HCT116 (cell line): ENCODE results near the gene CACNA1S. TPM values are rescaled to one million over a fixed set of nuclear protein-coding genes. Genes with fewer than 3 reads are reported as not detected.

Experiments
- ATAC-seq: fragments of 200-7000 bp; cut with Tn5 transposase; 2 replicates; pipeline ENCODE4 v1.9.1; 2020; ENCODE audit warnings: mild to moderate bottlenecking, moderate library complexity
- BruUV-seq: library from RNA; stranded (reverse); fragments of 400-500 nt; replicated peaks from 2 replicates; lab custom pipeline; 2021; lab: Mats Ljungman, UMichigan
- CTCF ChIA-PET: fragments of 300-600 bp; sonication (Branson Sonifier 250); formaldehyde crosslinking; loops from one replicate; lab custom pipeline; 2021; ENCODE audit warnings: antibody characterized with exemption; lab: Charles Lee
- POLR2A ChIA-PET: fragments of 300-600, 350-600 bp; sonication (Branson Sonifier 250); formaldehyde crosslinking; loops from one replicate; lab custom pipeline; 2021; ENCODE audit warnings: antibody characterized with exemption; lab: Charles Lee
- RAD21 ChIA-PET, 2 experiments: fragments of 300-600 bp; sonication (Branson Sonifier 250); formaldehyde crosslinking; loops; one replicate each; lab custom pipeline; 2023; ENCODE audit warnings: low total read pairs in 2 of 2; ENCODE audit not compliant: uncharacterized antibody in 2 of 2, unreplicated experiment in 2 of 2, low non-redundant PET in 1 of 2; lab: Charles Lee
- DNase-seq: peaks from one replicate; pipeline ENCODE4 v3.0.0-alpha.2; 2010; ENCODE audit warnings: low read depth, low spot score
- H2AFZ ChIP-seq: fragments of 200-600 bp; shearing (Covaris generic), sonication (generic); 2 replicates; pipeline ENCODE4 v1.6.1; 2017; ENCODE audit warnings: low read depth, mixed run types, mixed read lengths, antibody characterized with exemption, low read length; ENCODE audit not compliant: poor library complexity, severe bottlenecking
- H3K27ac ChIP-seq: 2 replicates; pipeline ENCODE4 v1.5.1; 2012; ENCODE audit warnings: low read depth, low read length
- H3K27me3 ChIP-seq: fragments of 200-600 bp; sonication (generic); 2 replicates; pipeline ENCODE4 v1.6.1; 2016; ENCODE audit warnings: mixed run types, low read length, mixed read lengths; ENCODE audit not compliant: insufficient read depth
- H3K36me3 ChIP-seq, 2 experiments: fragments of 200-500 bp in 1 of 2; fragments of 200-600 bp in 1 of 2; sonication (Bioruptor generic) in 1 of 2; sonication (generic) in 1 of 2; 2 replicates each; pipeline versions ENCODE4 v1.5.1 to v1.6.1; 2014 to 2016; ENCODE audit warnings: low read length in 2 of 2, inconsistent platforms in 1 of 2, mixed read lengths in 1 of 2, mixed run types in 1 of 2; ENCODE audit not compliant: insufficient read depth in 2 of 2, control insufficient read depth in 1 of 2
- H3K4me1 ChIP-seq, 2 experiments: fragments of 200-600 bp in 1 of 2; sonication (generic) in 1 of 2; 2 replicates each; pipeline versions ENCODE4 v1.5.1 to v1.6.1; 2012 to 2017; ENCODE audit warnings: low read length in 2 of 2, inconsistent platforms in 1 of 2, mild to moderate bottlenecking in 1 of 2, mixed read lengths in 1 of 2, mixed run types in 1 of 2, moderate library complexity in 1 of 2; ENCODE audit not compliant: insufficient read depth in 2 of 2, control insufficient read depth in 1 of 2
- H3K4me2 ChIP-seq: fragments of 200-600 bp; sonication (generic); 2 replicates; pipeline ENCODE4 v1.6.1; 2017; ENCODE audit warnings: mixed run types, low read length, mixed read lengths
- H3K4me3 ChIP-seq, 2 experiments: fragments of 200-600 bp in 1 of 2; sonication (generic) in 1 of 2; replicated peaks in 1 of 2; 2 replicates each; pipeline ENCODE4 v1.5.1; 2011 to 2016; ENCODE audit warnings: low read length in 2 of 2, control low read depth in 1 of 2, low read depth in 1 of 2, mild to moderate bottlenecking in 1 of 2, mixed read lengths in 1 of 2, mixed run types in 1 of 2
- H3K79me2 ChIP-seq: fragments of 200-600 bp; sonication (generic); 2 replicates; pipeline ENCODE4 v1.6.1; 2017; ENCODE audit warnings: mild to moderate bottlenecking, mixed run types, low read length, moderate library complexity, mixed read lengths; ENCODE audit not compliant: insufficient read depth
- H3K9ac ChIP-seq: fragments of 200-600 bp; sonication (generic); 2 replicates; pipeline ENCODE4 v1.6.1; 2016; ENCODE audit warnings: low read length, mixed read lengths
- H3K9me2 ChIP-seq: fragments of 200-600 bp; sonication (generic), shearing (Covaris generic); 2 replicates; pipeline ENCODE4 v1.6.1; 2017; ENCODE audit warnings: mixed run types, mild to moderate bottlenecking, moderate library complexity; ENCODE audit not compliant: insufficient read depth
- H3K9me3 ChIP-seq, 2 experiments: fragments of 200-500 bp in 1 of 2; fragments of 200-600 bp in 1 of 2; sonication (Bioruptor generic) in 1 of 2; sonication (generic) in 1 of 2; 2 replicates each; pipeline ENCODE4 v1.6.1; 2014 to 2017; ENCODE audit warnings: low read length in 2 of 2, mixed read lengths in 2 of 2, inconsistent platforms in 1 of 2, low read depth in 1 of 2, mild to moderate bottlenecking in 1 of 2, mixed run types in 1 of 2, moderate library complexity in 1 of 2; ENCODE audit not compliant: control insufficient read depth in 1 of 2, insufficient read depth in 1 of 2
- H4K20me1 ChIP-seq: fragments of 200-600 bp; sonication (generic), shearing (Covaris generic); 2 replicates; pipeline ENCODE4 v1.6.1; 2017; ENCODE audit warnings: mixed run types, mild to moderate bottlenecking, moderate library complexity; ENCODE audit not compliant: insufficient read depth
- CBX3 ChIP-seq: IDR thresholded peaks from 2 replicates; pipeline ENCODE4 v1.6.1; 2012; ENCODE audit warnings: low read depth
- CEBPB ChIP-seq: IDR thresholded peaks from 2 replicates; pipeline ENCODE4 v1.6.1; 2012; ENCODE audit warnings: low read depth
- EGR1 ChIP-seq: IDR thresholded peaks from 2 replicates; pipeline ENCODE4 v1.6.1; 2012; ENCODE audit warnings: low read depth
- EZH2 ChIP-seq: fragments of 200-600 bp; sonication (generic); IDR thresholded peaks from 2 replicates; pipeline ENCODE4 v1.6.1; 2017; ENCODE audit warnings: antibody characterized with exemption, mixed run types
- EZH2phosphoT487 ChIP-seq: fragments of 200-600 bp; IDR thresholded peaks from 2 replicates; pipeline ENCODE4 v1.6.1; 2018; ENCODE audit warnings: antibody characterized with exemption, borderline replicate concordance
- FOSL1 ChIP-seq: IDR thresholded peaks from 2 replicates; pipeline ENCODE4 v1.6.1; 2012; ENCODE audit warnings: low read depth
- intact Hi-C: fragments of 100-400 bp; cut with micrococcal nuclease; formaldehyde crosslinking; loops from 2 replicates; pipeline ENCODE4 v1.10.0; 2022
- total RNA-seq: library from RNA; stranded (reverse); gene quantifications from one replicate; pipeline ENCODE4 v1.2.1, GENCODE V29; 2021; ENCODE audit not compliant: unreplicated experiment
- TF ChIP-seq, protein P1 (sequence below), 3 experiments: fragments of 200-600 bp in 1 of 3; sonication (generic) in 1 of 3; IDR thresholded peaks in 2 of 3; conservative IDR thresholded peaks in 1 of 3; 2 replicates each; pipeline ENCODE4 v1.5.1; 2012 to 2017; ENCODE audit warnings: low read depth in 2 of 3, low read length in 2 of 3, antibody characterized with exemption in 1 of 3, borderline replicate concordance in 1 of 3, control low read depth in 1 of 3, mild to moderate bottlenecking in 1 of 3, mixed read lengths in 1 of 3, mixed run types in 1 of 3, moderate library complexity in 1 of 3; ENCODE audit not compliant: insufficient read depth in 1 of 3
- TF ChIP-seq, protein P2 (sequence below): IDR thresholded peaks from 2 replicates; pipeline ENCODE4 v1.6.1; 2011; ENCODE audit warnings: mild to moderate bottlenecking, low read length, moderate library complexity; ENCODE audit not compliant: insufficient replicate concordance; ENCODE audit errors: extremely low read depth

Gene CACNA1S
- total RNA-seq, 1 experiment from 2014 or later = not detected

DNA sequence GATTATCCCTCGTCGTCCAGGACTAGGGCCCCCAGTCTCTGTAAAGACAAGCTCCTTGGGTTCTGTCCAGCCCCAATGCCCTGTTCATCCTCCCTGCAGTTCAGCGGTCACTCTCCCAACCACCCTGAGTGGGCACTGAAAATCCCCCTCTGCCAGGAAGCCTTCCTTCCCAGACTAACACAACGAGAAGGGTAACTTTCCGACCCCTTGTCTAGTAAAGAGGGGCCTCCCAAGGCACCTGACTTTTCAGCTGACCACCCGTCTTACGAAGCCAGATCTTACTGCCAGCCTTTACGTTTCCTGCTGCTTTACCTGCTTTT, 28.7 kb upstream of the CACNA1S start:
- intact Hi-C loops = no loop called here
- TF ChIP-seq CBX3 = no peak
- TF ChIP-seq, protein P1, sequence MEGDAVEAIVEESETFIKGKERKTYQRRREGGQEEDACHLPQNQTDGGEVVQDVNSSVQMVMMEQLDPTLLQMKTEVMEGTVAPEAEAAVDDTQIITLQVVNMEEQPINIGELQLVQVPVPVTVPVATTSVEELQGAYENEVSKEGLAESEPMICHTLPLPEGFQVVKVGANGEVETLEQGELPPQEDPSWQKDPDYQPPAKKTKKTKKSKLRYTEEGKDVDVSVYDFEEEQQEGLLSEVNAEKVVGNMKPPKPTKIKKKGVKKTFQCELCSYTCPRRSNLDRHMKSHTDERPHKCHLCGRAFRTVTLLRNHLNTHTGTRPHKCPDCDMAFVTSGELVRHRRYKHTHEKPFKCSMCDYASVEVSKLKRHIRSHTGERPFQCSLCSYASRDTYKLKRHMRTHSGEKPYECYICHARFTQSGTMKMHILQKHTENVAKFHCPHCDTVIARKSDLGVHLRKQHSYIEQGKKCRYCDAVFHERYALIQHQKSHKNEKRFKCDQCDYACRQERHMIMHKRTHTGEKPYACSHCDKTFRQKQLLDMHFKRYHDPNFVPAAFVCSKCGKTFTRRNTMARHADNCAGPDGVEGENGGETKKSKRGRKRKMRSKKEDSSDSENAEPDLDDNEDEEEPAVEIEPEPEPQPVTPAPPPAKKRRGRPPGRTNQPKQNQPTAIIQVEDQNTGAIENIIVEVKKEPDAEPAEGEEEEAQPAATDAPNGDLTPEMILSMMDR (IDR thresholded peaks at IDR 0.05 in 2 of 3, conservative IDR thresholded peaks at IDR 0.05 in 1 of 3; ENCODE audit: borderline replicate concordance in 1 of 3, insufficient read depth in 1 of 3, low read depth in 2 of 3, low read length in 2 of 3) = no peak
- TF ChIP-seq FOSL1 = no peak
- Histone ChIP-seq H3K27ac (no peak overlapping the region), H3K9me3 (no peaks in the 10 kb centered on the region), H3K36me3 (peaks cover 21 to 30% of the 10 kb centered on the region in 2 experiments), H3K4me2 (no peak overlapping the region), H3K9me2 (no peaks in the 10 kb centered on the region), H3K79me2 (no peaks in the 10 kb centered on the region), H3K9ac (no peak overlapping the region), H3K4me3 (no peak overlapping the region), H2AFZ (no peak overlapping the region), H3K27me3 (no peaks in the 10 kb centered on the region), H4K20me1 (no peaks in the 10 kb centered on the region), H3K4me1 (no peaks in the 10 kb centered on the region)
- ChIA-PET RAD21 (no interaction called here), POLR2A (no interaction called here), CTCF (no interaction called here)
- ATAC-seq = no peak
- DNase-seq = no peak
- no TSS peak for BruUV-seq

DNA sequence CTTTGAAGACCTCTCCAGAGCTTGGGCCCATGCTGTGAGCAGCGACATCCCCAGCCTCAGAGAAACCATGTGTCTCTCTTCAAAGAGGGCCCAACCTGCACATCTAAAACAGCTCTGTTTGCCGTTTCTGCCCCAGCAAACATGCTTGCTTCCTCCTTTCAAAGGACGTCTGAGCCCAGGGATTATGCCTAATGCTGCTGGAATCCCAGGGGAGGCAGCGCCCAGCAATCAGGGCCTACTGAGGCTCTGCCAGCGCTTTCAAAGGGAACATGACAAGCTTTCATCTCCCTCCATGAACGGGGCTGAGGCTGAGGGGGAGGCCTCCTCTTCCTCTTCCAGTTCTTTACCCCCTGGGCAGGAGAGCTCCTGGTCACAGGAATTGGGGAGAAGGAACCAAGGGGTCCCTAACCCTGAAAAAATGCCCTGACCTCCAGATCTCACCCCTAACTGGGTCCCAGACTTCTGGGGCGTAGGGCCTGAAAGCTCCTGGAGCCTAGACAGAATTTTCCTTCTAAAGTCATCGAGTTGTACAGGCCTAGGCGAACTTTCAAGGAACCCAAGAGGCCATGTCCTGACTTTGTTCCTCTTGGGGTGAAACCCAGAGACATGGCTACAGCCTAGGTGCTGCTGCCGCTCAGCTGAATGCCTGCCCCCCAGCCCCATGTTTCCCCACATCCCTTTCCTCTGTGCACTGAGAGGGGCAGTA, 28.2 kb upstream of the CACNA1S start:
- DNase-seq = no peak
- POLR2A ChIA-PET = no interaction called here
- CTCF ChIA-PET = no interaction called here

More for the DNA sequence above, 28.2 kb upstream of the CACNA1S start:
- peaks cover 21 to 25% of the 10 kb centered on the region in 2 experiments; a peak in 3 of 4 replicates for H3K36me3 ChIP-seq
- no peak overlapping the region for H2AFZ ChIP-seq
- H3K79me2 ChIP-seq = no peaks in the 10 kb centered on the region
- no peaks in the 10 kb centered on the region for H3K9me2 ChIP-seq
- RAD21 ChIA-PET = no interaction called here
- H4K20me1 ChIP-seq = no peaks in the 10 kb centered on the region
- TF ChIP-seq EZH2 = no peak
- no peak for TF ChIP-seq EZH2phosphoT487
- no peak for TF ChIP-seq EGR1
- TF ChIP-seq, protein P2, sequence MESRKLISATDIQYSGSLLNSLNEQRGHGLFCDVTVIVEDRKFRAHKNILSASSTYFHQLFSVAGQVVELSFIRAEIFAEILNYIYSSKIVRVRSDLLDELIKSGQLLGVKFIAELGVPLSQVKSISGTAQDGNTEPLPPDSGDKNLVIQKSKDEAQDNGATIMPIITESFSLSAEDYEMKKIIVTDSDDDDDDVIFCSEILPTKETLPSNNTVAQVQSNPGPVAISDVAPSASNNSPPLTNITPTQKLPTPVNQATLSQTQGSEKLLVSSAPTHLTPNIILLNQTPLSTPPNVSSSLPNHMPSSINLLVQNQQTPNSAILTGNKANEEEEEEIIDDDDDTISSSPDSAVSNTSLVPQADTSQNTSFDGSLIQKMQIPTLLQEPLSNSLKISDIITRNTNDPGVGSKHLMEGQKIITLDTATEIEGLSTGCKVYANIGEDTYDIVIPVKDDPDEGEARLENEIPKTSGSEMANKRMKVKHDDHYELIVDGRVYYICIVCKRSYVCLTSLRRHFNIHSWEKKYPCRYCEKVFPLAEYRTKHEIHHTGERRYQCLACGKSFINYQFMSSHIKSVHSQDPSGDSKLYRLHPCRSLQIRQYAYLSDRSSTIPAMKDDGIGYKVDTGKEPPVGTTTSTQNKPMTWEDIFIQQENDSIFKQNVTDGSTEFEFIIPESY = no peak
- TF ChIP-seq CEBPB = no peak
- TF ChIP-seq, protein P1 (IDR thresholded peaks at IDR 0.05 in 2 of 3, conservative IDR thresholded peaks at IDR 0.05 in 1 of 3; ENCODE audit: borderline replicate concordance in 1 of 3, insufficient read depth in 1 of 3, low read depth in 2 of 3, low read length in 2 of 3) = no peak
- H3K9ac ChIP-seq = no peak overlapping the region
- no TSS peak for BruUV-seq
- ATAC-seq = no peak
- H3K27me3 ChIP-seq = no peaks in the 10 kb centered on the region
- H3K4me2 ChIP-seq = no peak overlapping the region
- no peak overlapping the region for H3K4me3 ChIP-seq
- no peaks in the 10 kb centered on the region for H3K4me1 ChIP-seq
- no peaks in the 10 kb centered on the region for H3K9me3 ChIP-seq
- intact Hi-C loops = no loop called here
- no peak overlapping the region for H3K27ac ChIP-seq
